CD8-positive, alpha-beta memory T cell (primary cell): ENCODE data around the gene OR51G2. TPM values are rescaled to one million over a fixed set of nuclear protein-coding genes. Genes with fewer than 3 reads are reported as not detected.
A peak's percentile ranks its signal among the peaks of the same experiment; 100 is the strongest.

Experiments
- CTCF ChIA-PET: fragments of 350-600 bp; sonication (Branson Sonifier 250); formaldehyde crosslinking; loops from one replicate; lab custom pipeline; 2021; ENCODE audit warnings: antibody characterized with exemption; lab: Charles Lee
- POLR2A ChIA-PET: fragments of 350-600 bp; sonication (Branson Sonifier 250); formaldehyde crosslinking; loops from one replicate; lab custom pipeline; 2021; ENCODE audit warnings: antibody characterized with exemption; lab: Charles Lee
- DNase-seq, 5 donors: peaks; one replicate each; pipeline versions ENCODE4 v3.0.0 to v3.0.0-alpha.2; 2020 to 2022; ENCODE audit warnings: mixed read lengths in 1 of 5
- H3K27ac ChIP-seq: one replicate; pipeline ENCODE4 v1.7.0; 2013; ENCODE audit warnings: low read depth, mild to moderate bottlenecking, low read length, moderate library complexity
- H3K27me3 ChIP-seq: 2 replicates; pipeline ENCODE4 v1.7.0; 2013; ENCODE audit warnings: low read length, mild to moderate bottlenecking; ENCODE audit not compliant: insufficient read depth, poor library complexity, severe bottlenecking
- H3K36me3 ChIP-seq: 2 replicates; pipeline ENCODE4 v1.7.0; 2013; ENCODE audit warnings: mild to moderate bottlenecking, low read length, moderate library complexity; ENCODE audit not compliant: insufficient read depth
- H3K4me1 ChIP-seq: 2 replicates; pipeline ENCODE4 v1.7.0; 2013; ENCODE audit warnings: mild to moderate bottlenecking, low read length, moderate library complexity; ENCODE audit not compliant: insufficient read depth
- H3K4me3 ChIP-seq: 2 replicates; pipeline ENCODE4 v1.7.0; 2013; ENCODE audit warnings: mild to moderate bottlenecking, low read length
- H3K9me3 ChIP-seq: 2 replicates; pipeline ENCODE4 v1.7.0; 2013; ENCODE audit warnings: mild to moderate bottlenecking, low read length
- H3K27ac Mint-ChIP-seq, 8 donors: one replicate each; pipeline ENCODE4 v1.8.0; 2020 to 2021; ENCODE audit warnings: mixed read lengths in 8 of 8, mild to moderate bottlenecking in 6 of 8, inconsistent platforms in 3 of 8, moderate library complexity in 3 of 8
- H3K27me3 Mint-ChIP-seq, 2 donors: one replicate each; pipeline ENCODE4 v1.8.0; 2020 to 2021; ENCODE audit warnings: mixed read lengths in 2 of 2, mild to moderate bottlenecking in 1 of 2, moderate library complexity in 1 of 2
- H3K36me3 Mint-ChIP-seq, 3 donors: one replicate each; pipeline ENCODE4 v1.8.0; 2020 to 2021; ENCODE audit warnings: mixed read lengths in 3 of 3, inconsistent platforms in 1 of 3, mild to moderate bottlenecking in 1 of 3
- H3K4me1 Mint-ChIP-seq, 3 donors: one replicate each; pipeline ENCODE4 v1.8.0; 2020 to 2021; ENCODE audit warnings: mixed read lengths in 3 of 3, inconsistent platforms in 1 of 3, mild to moderate bottlenecking in 1 of 3
- H3K4me3 Mint-ChIP-seq, 7 donors: one replicate each; pipeline ENCODE4 v1.8.0; 2020 to 2021; ENCODE audit warnings: mixed read lengths in 7 of 7, mild to moderate bottlenecking in 6 of 7, moderate library complexity in 4 of 7, inconsistent platforms in 2 of 7
- H3K9me3 Mint-ChIP-seq, 5 donors: one replicate each; pipeline ENCODE4 v1.8.0; 2020 to 2022; ENCODE audit warnings: mixed read lengths in 5 of 5, mild to moderate bottlenecking in 3 of 5, moderate library complexity in 2 of 5, inconsistent platforms in 1 of 5
- polyA plus RNA-seq: library from polyadenylated mRNA; unstranded; fragments of 300-500 nt; fragmentation: Illumina TruSeq; gene quantifications from one replicate; pipeline ENCODE4 v1.2.3, GENCODE V29; 2021
- total RNA-seq, 2 experiments: library from RNA; stranded (reverse); gene quantifications; one replicate each; pipeline ENCODE4 v1.2.3, GENCODE V29; 2021

OR51G2 gene
- total and polyA plus RNA-seq, 3 experiments from 2014 or later: not detected

GRCh38 chr11:4926608-4927007 is 7.5 kb upstream of the OR51G2 start:
- peaks cover 8 to 13% of the 10 kb centered on the region in 2 donors for H3K27me3 Mint-ChIP-seq
- no peaks in the 10 kb centered on the region for H3K36me3 Mint-ChIP-seq

GRCh38 chr11:4924239-4924638 is 5.1 kb upstream of the OR51G2 start, which contains the start of gene OR51G1:
TSS of gene OR51G1 (minus strand) at chr11:4924339. CDS start at chr11:4924339, 0 bp downstream.
- H3K36me3 ChIP-seq: no peaks in the 10 kb centered on the region
- no peaks in the 10 kb centered on the region for H3K4me1 Mint-ChIP-seq
- H3K27me3 Mint-ChIP-seq: peaks cover 6 to 13% of the 10 kb centered on the region in 2 donors
- no peaks in the 10 kb centered on the region for H3K36me3 Mint-ChIP-seq
- peak within 1 kb of the TSS in 1 of 8 donors; percentile 3 for H3K27ac Mint-ChIP-seq
- H3K9me3 Mint-ChIP-seq: no peaks in the 10 kb centered on the region
- H3K4me3 ChIP-seq: no peak within 1 kb of the TSS
- no peak within 1 kb of the TSS for H3K4me3 Mint-ChIP-seq
- POLR2A ChIA-PET: no interaction called here
- CTCF ChIA-PET: no interaction called here
- DNase-seq: no peak
- H3K27me3 ChIP-seq: no peaks in the 10 kb centered on the region
- no peak within 1 kb of the TSS for H3K27ac ChIP-seq
- no peaks in the 10 kb centered on the region for H3K9me3 ChIP-seq
- no peaks in the 10 kb centered on the region for H3K4me1 ChIP-seq

More at GRCh38 chr11:4926608-4927007, 7.5 kb upstream of the OR51G2 start:
- Mint-ChIP-seq H3K4me3 (no peak overlapping the region), H3K4me1 (no peaks in the 10 kb centered on the region), H3K27ac (no peak overlapping the region), H3K9me3 (no peaks in the 10 kb centered on the region)
- H3K36me3 ChIP-seq: no peaks in the 10 kb centered on the region
- H3K27me3 ChIP-seq: no peaks in the 10 kb centered on the region
- H3K27ac ChIP-seq: no peak overlapping the region
- DNase-seq: no peak
- no peak overlapping the region for H3K4me3 ChIP-seq
- no peaks in the 10 kb centered on the region for H3K9me3 ChIP-seq
- no peaks in the 10 kb centered on the region for H3K4me1 ChIP-seq
- POLR2A ChIA-PET: no interaction called here
- CTCF ChIA-PET: no interaction called here

- CTCF ChIA-PET: no interaction called here
- no peaks in the 10 kb centered on the region for H3K9me3 Mint-ChIP-seq
- H3K27ac ChIP-seq: no peak overlapping the region
- no peaks in the 10 kb centered on the region for H3K4me1 ChIP-seq
- no peaks in the 10 kb centered on the region for H3K36me3 ChIP-seq
- no peaks in the 10 kb centered on the region for H3K27me3 ChIP-seq
- no peak overlapping the region for H3K4me3 Mint-ChIP-seq
- no peaks in the 10 kb centered on the region for H3K4me1 Mint-ChIP-seq
- H3K4me3 ChIP-seq: no peak overlapping the region
- no peaks in the 10 kb centered on the region for H3K9me3 ChIP-seq
- no peak for DNase-seq
- no peak overlapping the region for H3K27ac Mint-ChIP-seq
- no peaks in the 10 kb centered on the region for H3K36me3 Mint-ChIP-seq
- POLR2A ChIA-PET: no interaction called here
- peaks cover 6 to 13% of the 10 kb centered on the region in 2 donors for H3K27me3 Mint-ChIP-seq
Observed at GRCh38 chr11:4922304-4922703, 3.2 kb upstream of the OR51G2 start.

GRCh38 chr11:4921796-4922195 is 2.6 kb upstream of the OR51G2 start:
- H3K4me1 ChIP-seq: no peaks in the 10 kb centered on the region
- Mint-ChIP-seq H3K36me3 (no peaks in the 10 kb centered on the region), H3K27ac (no peak overlapping the region), H3K27me3 (peaks cover 6 to 13% of the 10 kb centered on the region in 2 donors), H3K9me3 (no peaks in the 10 kb centered on the region), H3K4me3 (no peak overlapping the region), H3K4me1 (no peaks in the 10 kb centered on the region)
- no peak for DNase-seq
- ChIA-PET POLR2A (no interaction called here), CTCF (no interaction called here)
- H3K27ac ChIP-seq: no peak overlapping the region
- no peaks in the 10 kb centered on the region for H3K9me3 ChIP-seq
- no peaks in the 10 kb centered on the region for H3K36me3 ChIP-seq
- no peak overlapping the region for H3K4me3 ChIP-seq
- no peaks in the 10 kb centered on the region for H3K27me3 ChIP-seq

GRCh38 chr11:4916581-4916980 is 2.6 kb downstream of the OR51G2 start:
- H3K4me1 Mint-ChIP-seq: no peaks in the 10 kb centered on the region
- Histone ChIP-seq H3K27me3 (no peaks in the 10 kb centered on the region), H3K4me1 (no peaks in the 10 kb centered on the region), H3K36me3 (no peaks in the 10 kb centered on the region), H3K9me3 (no peaks in the 10 kb centered on the region), H3K27ac (no peak overlapping the region), H3K4me3 (no peak overlapping the region)
- no peak for DNase-seq
- ChIA-PET CTCF (no interaction called here), POLR2A (no interaction called here)
- H3K27ac Mint-ChIP-seq: no peak overlapping the region
- H3K9me3 Mint-ChIP-seq: peaks cover 0 to 3% (median 0%) of the 10 kb centered on the region in 5 donors
- H3K4me3 Mint-ChIP-seq: no peak overlapping the region
- no peaks in the 10 kb centered on the region for H3K27me3 Mint-ChIP-seq
- H3K36me3 Mint-ChIP-seq: no peaks in the 10 kb centered on the region

- peaks cover 0 to 7% (median 0%) of the 10 kb centered on the region in 5 donors for H3K9me3 Mint-ChIP-seq
- H3K27me3 Mint-ChIP-seq: peaks cover 0 to 2% of the 10 kb centered on the region in 2 donors
- no peaks in the 10 kb centered on the region for H3K36me3 Mint-ChIP-seq
- Histone ChIP-seq H3K4me1 (no peaks in the 10 kb centered on the region), H3K27me3 (no peaks in the 10 kb centered on the region), H3K27ac (no peak within 1 kb of the TSS), H3K4me3 (no peak within 1 kb of the TSS), H3K9me3 (no peaks in the 10 kb centered on the region), H3K36me3 (no peaks in the 10 kb centered on the region)
- POLR2A ChIA-PET: no interaction called here
- H3K27ac Mint-ChIP-seq: no peak within 1 kb of the TSS
- H3K4me1 Mint-ChIP-seq: no peaks in the 10 kb centered on the region
- DNase-seq: no peak
- no peak within 1 kb of the TSS for H3K4me3 Mint-ChIP-seq
- CTCF ChIA-PET: no interaction called here
Observed at GRCh38 chr11:4903484-4903883, 15.7 kb downstream of the OR51G2 start, which contains the start of gene OR51A7. TSS of gene OR51A7 (plus strand) at chr11:4903783. CDS start at chr11:4907370, 3,587 bp downstream.

- no peak overlapping the region for H3K4me3 ChIP-seq
- POLR2A ChIA-PET: no interaction called here
- no peaks in the 10 kb centered on the region for H3K36me3 Mint-ChIP-seq
Observed at GRCh38 chr11:4891996-4892640, 27.0 kb downstream of the OR51G2 start.

GRCh38 chr11:4890279-4890678 is 28.9 kb downstream of the OR51G2 start:
- POLR2A ChIA-PET: no interaction called here
- no peaks in the 10 kb centered on the region for H3K4me1 Mint-ChIP-seq

More at GRCh38 chr11:4891996-4892640, 27.0 kb downstream of the OR51G2 start:
- Histone ChIP-seq H3K27ac (no peak overlapping the region), H3K36me3 (no peaks in the 10 kb centered on the region), H3K27me3 (no peaks in the 10 kb centered on the region), H3K4me1 (no peaks in the 10 kb centered on the region), H3K9me3 (no peaks in the 10 kb centered on the region)
- CTCF ChIA-PET: no interaction called here
- H3K27ac Mint-ChIP-seq: no peak overlapping the region
- H3K4me3 Mint-ChIP-seq: no peak overlapping the region
- no peaks in the 10 kb centered on the region for H3K4me1 Mint-ChIP-seq
- H3K9me3 Mint-ChIP-seq: peaks cover 0 to 7% (median 0%) of the 10 kb centered on the region in 5 donors
- no peak for DNase-seq
- H3K27me3 Mint-ChIP-seq: no peaks in the 10 kb centered on the region

More at GRCh38 chr11:4890279-4890678, 28.9 kb downstream of the OR51G2 start:
- H3K27me3 Mint-ChIP-seq: no peaks in the 10 kb centered on the region
- no peak overlapping the region for H3K27ac Mint-ChIP-seq
- H3K4me3 Mint-ChIP-seq: no peak overlapping the region
- Histone ChIP-seq H3K27me3 (no peaks in the 10 kb centered on the region), H3K4me3 (no peak overlapping the region), H3K36me3 (no peaks in the 10 kb centered on the region), H3K27ac (no peak overlapping the region), H3K4me1 (no peaks in the 10 kb centered on the region), H3K9me3 (no peaks in the 10 kb centered on the region)
- H3K36me3 Mint-ChIP-seq: no peaks in the 10 kb centered on the region
- peaks cover 0 to 7% (median 0%) of the 10 kb centered on the region in 5 donors for H3K9me3 Mint-ChIP-seq
- no peak for DNase-seq
- CTCF ChIA-PET: no interaction called here
